Bone marrow (tissue), 2 donors: ENCODE measurements around the gene CWC15.
"Not testable (repeated sequence)": the region's sequence is repeated elsewhere in the genome, so short reads cannot be mapped to it uniquely, and the experiment has no call there.

ENCODE experiments used
- DNase-seq, 2 donors: peaks; one replicate each; lab custom pipeline; 2025; lab: John Stamatoyannopoulos, UW

Gene CWC15

GRCh38 chr11:94954753-94955152 lies 18.6 kb downstream of the CWC15 start:
- DNase-seq: no peak

DNA sequence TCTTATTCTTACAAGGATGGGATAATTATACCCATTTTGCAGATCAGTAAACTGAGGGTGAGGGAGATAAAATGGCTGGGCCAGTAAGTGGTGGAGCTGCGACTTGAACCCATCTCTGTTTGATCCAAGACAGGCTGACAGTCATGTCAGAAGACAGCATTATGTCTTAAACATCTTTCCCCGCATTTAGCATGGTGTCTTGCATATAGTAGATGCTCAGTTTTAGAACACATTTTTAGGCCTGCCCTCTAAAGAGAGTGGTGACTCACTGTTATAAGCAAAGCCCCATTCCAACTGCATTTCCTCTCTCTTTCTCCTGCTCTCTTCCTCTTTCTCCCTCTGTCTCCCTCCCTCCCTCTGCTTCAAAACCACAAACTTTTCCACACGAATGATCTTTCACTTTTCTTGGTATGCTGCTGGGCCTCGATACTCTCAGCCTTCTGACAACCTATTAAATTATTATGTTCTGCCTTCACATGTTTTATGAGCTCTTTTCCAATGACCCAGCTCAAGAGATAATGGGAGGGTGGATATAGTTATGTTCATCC lies 25.2 kb downstream of the CWC15 start:
- DNase-seq: no peak

DNA sequence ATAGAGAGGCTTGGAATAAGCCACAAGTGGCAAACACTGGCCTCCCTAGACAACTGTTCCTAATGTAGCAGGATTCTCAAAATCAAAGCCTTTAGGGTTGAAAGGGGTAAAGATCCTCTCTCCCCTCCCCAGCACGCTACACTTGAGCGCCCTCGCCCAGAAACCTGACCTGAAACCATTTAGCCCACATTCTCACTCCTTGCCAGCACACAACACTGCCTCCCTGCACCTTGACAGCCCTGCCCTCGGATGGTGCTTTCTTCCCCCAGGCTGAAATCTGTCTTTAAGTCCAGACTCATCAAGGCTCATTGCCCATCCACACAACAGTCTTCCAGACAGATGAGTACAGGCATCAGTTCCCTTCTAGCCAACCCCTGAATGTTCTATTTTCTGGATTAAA lies 26.5 kb downstream of the CWC15 start:
- DNase-seq: no peak

- no peak for DNase-seq
Observed at GRCh38 chr11:94941131-94941530, 32.2 kb downstream of the CWC15 start.

- DNase-seq: no peak
Observed at GRCh38 chr11:94939346-94939745, 34.0 kb downstream of the CWC15 start.

GRCh38 chr11:94938095-94939055 lies 35.0 kb downstream of the CWC15 start:
- DNase-seq: no peak

DNA sequence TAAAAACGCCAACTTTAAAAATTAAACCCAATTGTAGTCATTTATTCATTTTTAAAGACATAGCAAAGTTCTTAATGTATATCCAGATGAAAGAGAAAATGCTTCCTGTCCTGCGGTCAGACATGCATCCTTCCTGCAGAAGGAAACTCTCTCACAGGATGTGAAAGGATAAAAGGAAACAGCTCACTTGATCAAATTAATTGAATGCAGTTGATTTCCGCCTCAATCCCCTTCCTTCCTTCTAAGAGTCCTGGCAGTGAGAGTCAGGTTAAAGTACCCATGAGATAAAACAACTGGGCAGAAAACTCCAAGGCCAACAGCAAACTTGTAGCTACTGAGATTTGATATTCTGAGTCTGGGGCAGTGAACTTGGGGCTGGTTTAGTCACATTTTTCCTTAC lies 38.5 kb downstream of the CWC15 start:
- no peak for DNase-seq

DNA sequence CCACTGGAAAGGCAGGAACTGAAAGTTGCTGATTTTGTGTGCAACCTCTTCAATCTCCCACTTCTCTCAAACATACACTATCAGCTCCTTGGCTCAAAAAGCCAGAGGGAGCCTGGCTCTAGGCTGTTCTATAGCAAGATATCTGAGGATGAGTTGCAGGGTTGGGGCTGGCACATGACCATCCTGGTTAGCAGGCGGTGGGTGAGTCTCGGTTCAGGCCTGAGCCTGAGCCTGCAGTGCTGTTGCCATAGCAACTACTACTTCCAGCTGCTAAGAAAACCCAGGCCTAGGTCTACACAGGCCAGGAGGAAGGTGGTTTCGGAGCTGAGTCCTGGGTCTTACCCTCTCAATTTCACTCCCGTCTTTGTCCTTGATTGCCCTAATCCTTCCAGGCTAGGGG lies 39.0 kb downstream of the CWC15 start:
- DNase-seq: no peak

DNA sequence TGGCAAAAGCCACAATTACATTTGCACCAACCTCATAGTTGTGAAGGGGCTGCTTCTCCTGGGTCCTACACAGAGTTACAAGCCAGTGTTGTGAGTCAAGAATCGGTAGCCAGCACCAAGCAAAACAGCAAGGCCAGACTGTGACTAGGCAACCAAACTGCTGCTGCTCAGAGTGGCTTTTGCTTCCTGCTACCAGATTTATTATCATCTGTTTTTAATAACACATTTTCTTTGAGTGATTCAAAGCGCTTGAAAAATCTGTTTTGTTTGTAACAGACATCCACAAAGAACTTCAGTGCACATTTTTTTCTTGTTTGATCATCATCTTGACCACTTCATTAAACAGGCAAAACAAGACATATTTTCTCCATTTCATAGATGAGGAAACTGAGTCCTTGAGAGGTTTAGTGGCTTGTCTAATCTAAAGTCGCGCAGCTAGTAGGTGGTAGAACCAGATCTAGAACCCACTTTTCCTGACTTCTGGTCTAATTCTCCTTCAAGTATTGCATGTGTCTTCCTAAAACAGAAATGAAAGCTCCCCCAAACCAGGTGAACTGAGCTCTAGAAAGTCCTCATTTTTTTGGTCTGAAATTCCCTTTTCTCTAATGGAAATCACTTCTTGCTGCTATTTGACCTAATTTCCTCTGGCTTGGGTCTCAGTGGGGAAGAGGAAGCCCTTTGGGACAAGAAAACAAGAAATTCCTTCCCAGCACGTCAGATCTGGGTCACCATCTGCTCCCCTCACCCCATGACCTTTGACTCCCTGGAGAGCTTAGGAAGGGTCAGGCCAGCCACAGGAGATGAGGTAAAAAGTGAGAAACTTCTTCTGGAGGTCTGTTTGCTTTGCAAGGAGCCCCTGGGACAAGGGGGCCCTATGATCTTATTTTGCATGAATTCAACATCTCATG lies 39.9 kb downstream of the CWC15 start:
- DNase-seq: no peak

- no peak for DNase-seq
Observed at GRCh38 chr11:94932503-94932902, 40.9 kb downstream of the CWC15 start.

- not testable (repeated sequence) for DNase-seq
Observed at GRCh38 chr11:94932072-94932471, 41.3 kb downstream of the CWC15 start.

GRCh38 chr11:94928117-94928990 lies 45.0 kb downstream of the CWC15 start:
- DNase-seq: peak in 1 of 2 donors; percentile 48

DNA sequence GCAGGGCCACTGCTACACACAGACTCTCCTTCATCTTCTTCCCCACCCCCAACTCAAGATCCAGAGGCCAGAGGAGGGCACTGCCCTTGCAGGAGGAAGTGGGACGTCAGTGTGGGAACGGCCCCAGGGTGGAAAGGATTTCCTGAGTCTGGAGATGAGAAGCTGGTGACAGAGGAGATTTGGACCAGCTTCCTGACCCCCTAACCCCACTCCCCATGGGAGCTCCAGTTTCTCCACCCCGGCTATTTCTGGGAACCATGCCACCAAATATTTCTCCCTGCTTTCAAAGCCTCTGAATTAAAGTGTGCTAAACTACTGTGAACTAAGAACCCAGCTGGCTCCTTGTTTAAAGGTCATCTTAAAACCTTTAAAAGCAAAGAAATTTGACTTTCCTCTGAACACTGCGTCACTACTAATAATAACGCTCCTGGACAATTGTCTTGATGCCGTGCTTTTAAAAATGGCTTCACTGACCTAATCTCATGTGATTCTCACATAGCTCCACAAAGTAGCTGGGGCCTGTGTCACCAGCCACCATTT lies 46.6 kb downstream of the CWC15 start:
- DNase-seq: no peak

DNA sequence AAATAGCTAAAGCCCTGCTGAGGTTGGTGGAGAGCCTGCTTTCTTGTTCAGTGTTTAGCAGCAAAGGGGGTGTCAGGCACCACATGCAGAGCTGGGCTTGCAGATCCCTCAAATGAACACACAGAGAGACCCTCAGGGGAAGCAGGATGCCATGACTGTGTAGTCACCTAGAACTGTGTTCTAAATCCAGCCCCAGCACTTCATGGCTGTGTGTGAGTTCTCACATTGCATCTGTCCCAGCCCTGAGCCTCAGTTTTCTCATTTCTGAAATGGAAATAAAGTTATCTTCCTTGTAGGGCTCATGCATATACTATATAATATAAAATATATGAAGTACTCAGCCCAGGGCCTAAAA lies 47.1 kb downstream of the CWC15 start:
- no peak for DNase-seq

DNA sequence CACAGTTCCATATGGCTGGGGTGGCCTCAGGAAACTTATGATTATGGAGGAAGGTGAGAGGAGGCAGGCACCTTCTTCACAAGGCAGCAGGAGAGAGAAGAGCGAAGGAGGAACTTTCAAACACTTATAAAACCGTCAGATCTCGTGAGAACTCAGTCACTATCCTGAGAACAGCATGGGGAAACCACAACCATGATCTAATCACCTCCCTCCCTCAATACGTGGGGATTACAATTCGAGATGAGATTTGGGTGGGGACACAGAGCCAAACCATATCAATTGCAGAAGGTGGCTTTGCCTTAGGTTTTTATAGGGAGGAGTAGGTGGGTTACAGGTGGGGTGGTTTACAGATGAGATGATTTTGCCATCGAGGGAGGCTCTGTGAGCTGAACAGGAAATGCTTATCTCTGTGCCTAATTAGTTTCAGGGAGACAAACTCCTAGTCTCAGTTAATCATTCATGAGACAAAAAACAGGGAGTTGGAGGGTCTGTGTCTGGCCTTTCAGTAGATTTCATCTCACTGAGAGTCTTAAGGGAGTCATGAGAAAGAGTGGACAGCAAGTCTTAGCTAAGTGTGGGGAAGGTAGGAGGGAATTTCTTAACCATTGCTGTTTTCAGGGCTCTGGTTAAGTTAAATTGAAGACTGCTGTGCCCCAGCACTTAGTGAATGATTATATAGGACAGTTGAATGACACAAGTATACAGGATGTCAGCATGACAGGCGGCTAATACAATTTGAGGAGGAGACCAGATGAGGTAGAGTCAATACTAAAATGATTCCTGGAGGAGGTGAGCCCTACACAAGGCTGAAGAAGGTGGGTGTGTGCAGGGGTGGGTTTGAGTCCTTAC lies 47.7 kb downstream of the CWC15 start:
- no peak for DNase-seq

GRCh38 chr11:94924612-94925011 lies 48.7 kb downstream of the CWC15 start:
- no peak for DNase-seq

- no peak for DNase-seq
Observed at GRCh38 chr11:94924171-94924572, 49.2 kb downstream of the CWC15 start.

DNA sequence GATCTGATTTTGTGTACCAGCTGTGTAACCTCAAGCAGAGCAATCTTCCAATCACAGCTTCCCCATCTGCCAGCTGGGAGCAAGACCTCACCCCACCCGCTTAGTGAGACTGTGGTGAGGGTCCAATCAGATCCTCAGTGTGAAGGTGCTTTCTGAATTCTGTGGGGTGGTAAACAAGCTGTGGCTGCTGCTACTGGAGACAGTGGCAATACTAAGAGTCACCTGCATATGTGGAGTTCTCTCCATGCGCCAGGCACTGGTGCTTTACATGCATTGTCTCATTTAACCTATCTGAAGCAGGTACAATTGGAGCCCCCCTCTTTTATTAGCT lies 50.4 kb downstream of the CWC15 start:
- DNase-seq: no peak

DNA sequence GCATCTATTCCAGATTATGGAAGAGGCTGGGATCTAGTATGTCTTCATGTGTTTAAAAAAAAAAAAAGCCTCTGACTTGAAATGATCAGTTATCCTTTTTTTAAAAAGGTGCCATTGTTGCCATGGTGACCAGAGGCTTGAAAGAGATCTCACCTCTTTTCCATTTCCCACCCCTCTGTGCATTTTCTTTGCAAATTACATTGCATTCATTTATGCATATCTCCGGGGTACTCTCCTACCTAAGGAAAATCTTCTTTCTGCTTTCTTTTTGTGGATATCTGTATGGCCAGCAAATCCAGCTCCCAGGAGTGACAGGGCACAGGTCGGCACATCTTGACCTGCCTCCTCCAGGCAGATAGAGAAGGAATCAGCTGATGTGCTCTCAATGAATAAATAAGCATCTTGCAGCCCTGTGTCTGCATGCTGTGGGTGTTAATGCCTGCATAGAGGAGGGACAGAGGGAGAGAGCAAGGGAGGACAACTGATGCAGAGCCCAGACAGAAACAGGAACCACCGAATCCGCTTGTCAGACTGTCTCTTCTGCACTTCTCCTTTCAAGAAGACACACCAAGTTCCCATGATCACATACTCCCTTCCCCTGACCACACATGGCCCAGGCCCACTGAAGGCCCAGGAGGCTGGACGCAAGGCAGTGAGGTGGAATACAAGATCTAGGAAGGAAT lies 50.9 kb downstream of the CWC15 start:
- peak in 1 of 2 donors; percentile 71 for DNase-seq

DNA sequence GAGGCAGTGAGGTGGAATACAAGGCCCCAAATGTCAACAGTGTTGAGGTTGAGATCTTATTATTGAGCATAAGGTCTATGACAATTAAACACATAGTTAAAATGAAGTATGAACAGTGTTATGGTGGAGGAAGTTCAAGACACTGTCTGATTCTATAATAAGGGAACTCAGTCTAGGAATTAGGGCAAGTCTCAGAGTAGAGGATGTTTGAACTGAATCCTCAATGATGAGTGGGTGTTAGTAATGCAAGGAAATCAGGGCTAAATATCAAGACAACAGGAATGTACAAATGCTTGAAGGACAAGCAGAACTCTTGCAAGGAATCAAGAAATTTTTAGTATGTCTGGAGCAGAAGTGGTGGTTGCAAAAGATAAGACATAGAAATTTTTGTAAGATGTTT lies 53.0 kb downstream of the CWC15 start:
- DNase-seq: no peak
